Activated CD4-positive, alpha-beta T cell treated with anti-CD3 and anti-CD28 coated beads for 24 hours (primary cell): Measurements from ENCODE around the gene TNFSF9.

Experiments used
- DNase-seq, 2 donors: peaks; one replicate each; pipeline ENCODE4 v3.0.0-alpha.2; 2020; ENCODE audit warnings: low read depth in 2 of 2

Gene TNFSF9, protein sequence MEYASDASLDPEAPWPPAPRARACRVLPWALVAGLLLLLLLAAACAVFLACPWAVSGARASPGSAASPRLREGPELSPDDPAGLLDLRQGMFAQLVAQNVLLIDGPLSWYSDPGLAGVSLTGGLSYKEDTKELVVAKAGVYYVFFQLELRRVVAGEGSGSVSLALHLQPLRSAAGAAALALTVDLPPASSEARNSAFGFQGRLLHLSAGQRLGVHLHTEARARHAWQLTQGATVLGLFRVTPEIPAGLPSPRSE

GRCh38 chr19:6530386-6531162 lies at the start of gene TNFSF9:
TNFSF9 (plus strand) TSS chr19:6531026; CDS start chr19:6531037, 11 bp downstream.
- DNase-seq = peak; percentile 78 to 82

DNA sequence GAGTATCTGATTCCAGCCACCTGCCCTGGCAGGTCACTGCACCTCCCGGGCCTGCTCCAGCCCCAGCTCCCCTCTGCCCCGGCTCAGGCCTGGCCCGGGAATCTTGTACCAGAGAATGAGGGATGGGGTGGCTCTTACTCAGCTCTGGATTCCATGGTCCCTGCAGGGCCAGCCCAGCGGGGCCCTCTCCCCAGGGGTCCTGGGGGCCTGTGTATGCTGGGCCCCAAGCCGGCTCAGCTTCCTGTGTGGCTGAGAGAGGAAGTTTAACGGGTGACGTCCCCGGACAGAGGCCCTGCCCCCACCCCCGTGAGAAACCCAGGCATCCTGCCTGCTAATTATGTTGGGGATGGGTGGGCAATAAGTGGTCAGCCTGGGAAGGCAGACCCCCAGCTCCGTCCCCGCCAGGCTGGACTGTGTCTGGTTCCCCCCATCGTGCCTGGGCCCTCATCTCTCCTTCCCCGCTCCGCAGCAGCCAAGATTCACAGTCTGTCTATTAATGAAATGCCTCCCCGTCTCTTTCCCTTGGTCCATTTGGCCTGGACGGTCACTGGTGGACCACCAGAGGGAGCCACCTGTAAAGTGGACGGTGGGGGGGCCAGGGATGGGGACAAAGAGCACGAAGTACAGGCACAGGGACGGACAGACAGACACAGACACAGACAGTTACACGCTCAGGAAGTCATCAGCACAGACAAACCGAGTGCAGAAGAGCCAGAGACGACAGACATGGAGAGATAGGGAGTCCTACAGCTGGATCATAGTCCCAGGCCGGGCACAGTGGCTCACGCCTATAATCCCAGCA lies 49.1 kb upstream of the TNFSF9 start, which contains the start of gene DENND1C:
TSS of gene DENND1C (minus strand) at position 247 of the 802 bp plus-strand sequence. CDS start at position 155, 92 bp downstream.
- DNase-seq = peak; percentile 34 to 49

DNA sequence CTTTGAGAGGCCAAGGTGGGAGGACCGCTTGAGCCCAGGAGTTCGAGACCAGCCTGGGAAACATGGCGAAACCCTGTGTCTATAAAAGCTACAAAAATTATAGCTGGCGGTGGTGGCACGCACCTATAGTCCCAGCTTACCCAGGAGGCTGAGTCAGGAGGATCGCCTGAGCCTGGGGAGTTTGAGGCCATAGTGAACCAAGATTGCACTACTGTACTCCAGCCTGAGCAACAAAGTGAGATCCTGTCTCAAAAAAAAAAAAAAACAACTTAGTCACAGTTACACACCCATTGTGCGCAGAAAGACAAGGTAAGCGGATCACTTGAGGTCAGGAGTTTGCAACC lies 48.5 kb upstream of the TNFSF9 start:
- no peak for DNase-seq

DNA sequence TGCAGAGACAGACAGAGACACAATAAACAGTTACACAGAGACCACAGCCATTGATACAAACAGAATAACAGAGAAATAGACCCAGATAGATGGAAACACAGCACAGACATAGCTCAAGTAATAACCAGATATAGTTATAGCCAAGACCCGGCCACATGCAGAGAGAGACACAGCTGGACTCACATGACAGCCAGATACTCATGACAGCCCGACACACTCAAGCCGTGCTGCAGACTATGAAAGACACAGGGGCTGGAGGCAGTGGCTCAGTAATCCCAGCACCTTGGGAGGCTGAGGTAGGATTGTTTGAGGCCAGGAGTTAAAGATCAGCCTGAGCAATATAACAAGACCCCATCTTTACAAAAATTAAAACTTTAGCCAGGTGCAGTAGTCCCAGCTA lies 47.6 kb upstream of the TNFSF9 start:
- DNase-seq = no peak

DNA sequence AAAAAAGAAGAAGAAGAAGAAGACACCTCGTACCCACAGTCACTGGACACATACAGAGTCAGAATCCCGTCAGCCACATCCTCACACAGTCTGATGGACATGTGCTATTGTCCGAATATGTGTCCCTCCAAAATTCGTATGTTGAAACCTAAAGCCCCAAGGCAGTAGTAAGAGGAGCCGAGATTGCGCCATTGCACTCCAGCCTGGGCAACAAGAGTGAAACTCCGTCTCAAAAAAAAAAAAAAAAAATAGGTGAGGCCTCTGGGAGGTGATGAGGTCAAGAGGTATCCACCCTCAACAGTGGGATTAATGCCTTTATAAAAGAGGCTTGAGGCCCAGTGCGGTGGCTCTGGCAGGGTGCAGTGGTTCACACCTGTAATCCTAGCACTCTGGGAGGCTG lies 46.6 kb upstream of the TNFSF9 start:
- no peak for DNase-seq

- no peak for DNase-seq
Measured at GRCh38 chr19:6484831-6485230, 46.0 kb upstream of the TNFSF9 start.

DNA sequence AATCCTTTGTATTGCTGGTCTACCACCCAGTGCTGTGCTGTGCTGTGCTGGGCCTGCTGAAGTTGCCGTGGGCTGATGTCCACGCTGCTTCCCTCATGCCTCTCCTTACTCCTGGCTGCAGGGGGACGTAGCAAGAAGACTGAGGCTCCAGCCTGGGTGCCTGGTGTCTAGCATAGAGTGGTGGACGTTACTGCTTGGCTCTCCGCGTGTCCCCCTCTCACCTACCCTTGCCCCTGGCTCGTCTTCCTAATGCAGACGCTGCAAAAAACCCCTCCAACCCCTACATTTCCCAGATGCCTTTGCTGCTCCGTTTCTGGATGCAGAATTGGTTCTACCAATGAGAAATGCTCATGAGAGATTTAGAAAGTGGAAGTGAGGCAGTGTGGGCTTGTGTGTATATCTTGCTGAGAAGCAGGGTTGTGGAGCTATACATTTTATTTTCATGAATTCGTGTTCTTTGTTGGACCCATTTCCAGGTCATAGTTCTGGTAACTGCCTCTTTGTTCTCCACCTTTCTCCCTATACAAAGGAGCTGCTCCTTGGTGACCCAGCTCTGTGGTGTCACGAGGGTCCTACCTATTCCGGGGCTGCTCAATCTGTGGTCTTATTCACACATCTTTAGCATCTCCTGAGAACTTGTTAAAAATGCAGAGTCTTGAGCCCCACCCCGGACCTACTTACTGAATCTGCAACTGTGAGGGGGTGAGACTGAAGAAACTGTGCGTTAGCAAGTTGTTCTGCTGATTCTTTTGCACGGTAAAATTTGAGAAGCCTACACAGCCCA lies 41.4 kb upstream of the TNFSF9 start:
- no peak for DNase-seq

DNA sequence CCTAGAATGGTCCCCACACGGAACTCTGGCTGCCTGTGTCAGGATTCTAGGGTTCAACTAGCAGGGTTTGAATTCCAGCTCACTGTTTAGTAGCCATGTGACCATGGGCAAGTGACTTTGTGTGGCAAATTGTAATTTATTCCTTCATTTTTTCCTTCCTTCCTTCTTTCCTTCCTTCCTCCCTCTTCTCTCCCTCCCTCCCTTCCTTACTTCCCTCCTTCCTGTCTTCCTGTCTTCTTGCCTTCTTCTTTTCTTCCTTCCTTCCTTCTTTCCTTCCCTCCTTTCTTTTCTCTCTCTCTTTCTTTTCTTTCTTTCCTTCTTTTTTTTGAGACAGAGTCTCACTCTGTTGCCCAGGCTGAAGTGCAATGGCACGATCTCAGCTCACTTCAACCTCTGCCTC lies 40.7 kb upstream of the TNFSF9 start:
- DNase-seq = no peak

GRCh38 chr19:6491802-6492592 lies 38.8 kb upstream of the TNFSF9 start:
- no peak for DNase-seq

DNA sequence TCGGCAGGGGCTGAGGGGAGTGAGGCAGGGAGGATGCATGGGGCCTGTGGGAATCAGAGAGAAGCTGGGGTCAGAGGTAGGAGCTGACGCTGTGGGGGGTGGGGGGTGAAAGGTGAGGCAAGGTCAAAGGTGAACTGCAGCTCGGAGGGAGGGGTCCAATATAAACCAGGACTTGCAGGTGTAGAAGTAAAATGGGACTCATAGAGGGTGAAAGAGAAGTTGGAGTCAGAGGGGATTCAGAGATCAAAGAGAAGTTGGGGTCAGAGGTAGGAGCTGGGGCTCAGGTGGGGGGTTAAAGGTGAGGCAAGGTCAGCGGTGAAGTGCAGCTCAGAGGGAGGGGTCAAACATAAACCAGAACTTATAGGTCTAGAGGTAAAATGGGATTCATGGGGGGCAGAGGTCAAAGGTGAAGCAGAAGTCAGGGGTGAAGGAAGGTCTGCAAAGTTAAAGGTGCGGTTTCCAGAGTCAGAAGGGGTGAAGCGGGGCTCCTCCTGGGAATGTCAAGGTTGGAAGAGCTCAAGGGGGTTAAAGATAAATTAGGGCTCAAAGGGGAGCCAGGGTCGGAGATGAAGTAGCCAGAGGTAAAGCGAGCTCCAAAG lies 36.3 kb upstream of the TNFSF9 start:
- no peak for DNase-seq

- no peak for DNase-seq
Measured at GRCh38 chr19:6495947-6496346, 34.9 kb upstream of the TNFSF9 start.

DNA sequence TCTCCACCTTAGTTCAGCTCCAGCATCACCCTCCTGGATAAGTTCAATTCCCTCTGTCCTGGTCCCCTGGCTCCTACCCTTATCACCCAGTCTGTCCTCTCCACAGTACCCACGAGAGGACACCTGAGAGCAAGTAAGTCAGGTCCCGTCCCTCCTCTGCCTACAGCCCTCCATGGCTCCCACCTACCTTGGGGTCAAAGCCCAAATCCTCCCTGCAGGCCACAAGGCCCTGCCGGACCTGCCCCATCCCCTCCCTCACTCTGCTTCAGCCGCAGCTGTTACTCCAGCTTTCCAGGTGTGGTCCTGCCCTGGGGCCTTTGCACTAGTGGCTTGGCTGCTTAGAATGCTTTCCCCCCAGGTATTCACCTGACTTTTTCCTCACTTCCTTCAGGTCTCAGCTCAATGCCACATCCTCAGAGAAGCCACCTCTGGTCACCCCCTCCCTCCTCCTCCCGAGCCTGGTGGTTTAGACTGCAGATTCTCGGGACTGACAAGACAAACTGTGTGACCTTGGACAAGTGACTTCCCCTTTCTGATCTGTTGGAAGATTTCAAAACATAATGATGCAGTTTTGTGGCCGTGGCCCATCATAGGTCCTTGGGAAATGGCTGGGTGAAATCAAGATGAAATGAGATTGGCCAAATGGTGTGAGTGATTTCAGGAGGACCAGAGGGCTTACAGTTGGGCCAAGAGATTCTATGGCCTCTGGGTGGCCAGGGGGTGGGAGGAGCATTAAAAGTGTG lies 32.4 kb upstream of the TNFSF9 start:
- no peak for DNase-seq

GRCh38 chr19:6499052-6499790 lies 31.6 kb upstream of the TNFSF9 start:
- no peak for DNase-seq

DNA sequence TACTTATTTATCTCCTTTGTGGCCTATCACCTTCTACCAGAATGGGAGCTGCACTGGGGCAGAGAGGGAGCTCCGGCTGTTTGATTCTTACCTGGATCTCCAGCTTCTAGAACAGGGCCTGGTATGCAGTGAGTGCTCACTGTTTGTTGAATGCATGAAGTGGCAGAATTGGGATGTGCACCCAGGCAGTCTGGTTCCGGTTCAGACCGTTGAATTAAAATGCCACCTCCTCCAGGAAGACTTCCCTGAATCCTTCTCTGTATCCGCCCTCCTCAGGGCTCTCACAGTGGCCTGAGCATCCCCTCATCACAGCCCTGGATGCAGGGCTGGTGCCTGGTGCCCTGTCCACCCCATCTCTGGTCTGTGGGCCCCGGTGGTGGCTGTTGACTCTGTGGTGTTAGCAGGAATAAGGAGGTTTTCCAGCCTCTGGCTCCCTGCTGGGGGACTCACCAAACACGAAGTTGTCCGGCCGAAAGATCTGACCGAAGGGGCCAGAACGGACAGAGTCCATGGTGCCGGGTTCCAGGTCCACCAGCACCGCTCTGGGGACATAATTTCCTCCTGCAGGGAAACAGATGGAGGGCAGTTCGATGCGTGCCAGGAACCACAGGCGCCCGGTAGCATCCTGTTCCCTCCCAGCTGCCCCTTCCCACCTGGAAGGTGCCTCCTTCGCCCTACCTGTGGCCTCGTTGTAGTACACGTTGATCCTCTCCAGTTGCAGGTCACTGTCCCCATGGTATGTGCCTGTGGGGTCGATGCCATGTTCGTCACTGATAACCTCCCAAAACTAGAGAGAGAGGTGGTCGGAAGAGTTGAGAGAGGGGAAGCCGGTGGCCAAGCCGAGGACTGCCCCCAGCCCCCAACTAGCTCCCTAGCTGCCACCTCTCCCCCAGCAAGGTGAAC lies 29.7 kb upstream of the TNFSF9 start:
- DNase-seq = no peak

DNA sequence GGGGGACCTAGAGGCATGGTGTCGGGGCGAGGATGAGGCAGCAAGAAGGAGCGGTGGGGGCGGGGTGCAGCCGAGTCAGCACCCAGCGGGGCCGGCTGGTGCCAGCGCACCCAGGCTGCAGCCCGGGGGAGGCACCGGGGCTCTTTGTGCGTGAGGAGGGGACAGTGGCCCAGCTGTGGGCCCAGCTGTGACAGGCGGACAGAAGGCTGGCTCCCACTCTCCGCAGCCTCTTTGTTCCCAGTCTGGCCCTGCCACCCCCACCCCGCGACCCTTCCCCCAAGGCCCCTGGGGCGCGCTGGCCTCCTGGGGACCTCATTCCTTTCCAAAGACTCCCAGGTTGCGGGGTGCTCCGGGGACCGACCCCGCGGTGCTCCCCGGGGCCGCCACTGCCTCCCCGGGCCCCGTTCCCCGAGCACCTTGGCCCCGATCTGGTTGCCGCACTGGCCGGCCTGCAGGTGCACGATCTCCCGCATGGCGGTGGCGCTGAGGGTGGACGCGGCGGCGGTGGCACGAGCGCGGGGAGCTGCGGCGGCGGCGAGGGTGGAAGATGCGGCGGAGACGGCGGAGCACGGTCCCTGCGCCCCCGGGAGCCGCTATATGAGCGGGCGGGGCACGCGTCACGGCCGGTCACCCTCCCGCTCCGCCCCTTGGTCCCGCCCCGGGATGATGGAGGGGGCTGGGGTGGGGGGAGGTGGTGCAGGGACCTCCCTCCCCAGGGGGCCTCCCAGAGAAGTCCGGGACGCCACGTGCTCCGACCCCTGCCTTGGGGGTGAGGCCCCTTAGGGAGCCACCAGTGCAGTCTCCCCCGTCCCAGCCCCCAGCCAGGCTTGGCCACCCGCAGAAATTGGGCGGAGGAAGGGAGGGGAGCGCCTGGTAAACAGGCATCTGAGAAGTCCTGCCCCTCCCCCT lies 28.8 kb upstream of the TNFSF9 start, which contains the start of gene TUBB4A:
TSS of gene TUBB4A (minus strand) at position 570 of the 909 bp plus-strand sequence. CDS start at position 473, 97 bp downstream.
- DNase-seq = no peak

GRCh38 chr19:6503407-6504201 lies 27.2 kb upstream of the TNFSF9 start:
- no peak for DNase-seq
